ENCODE data around the gene CEP135. TPM values are rescaled to one million over a fixed set of nuclear protein-coding genes. Genes with fewer than 3 reads are reported as not detected.

The CEP135 gene
- total RNA-seq, 2 experiments from 2014 or later: 21.6 to 32.7 TPM

DNA sequence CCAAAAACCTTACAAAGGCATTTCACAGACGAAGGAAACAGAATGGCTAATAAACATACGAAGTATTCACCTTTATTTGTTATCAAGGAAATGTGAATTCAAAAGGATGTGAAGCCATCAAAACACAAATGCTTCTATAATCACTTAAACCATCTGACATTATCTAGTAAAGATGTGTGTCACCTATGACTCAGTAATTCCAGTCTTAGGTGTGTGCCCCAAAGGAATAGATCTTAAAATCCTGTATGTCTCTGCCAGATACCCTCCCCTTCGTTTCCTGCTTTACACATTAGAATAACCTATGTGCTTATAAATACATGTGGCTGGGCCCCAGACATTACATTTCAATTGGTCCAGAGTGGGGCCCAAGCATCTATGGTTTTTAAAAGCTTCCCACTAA is 41.8 kb upstream of the CEP135 start:
- no peak for DNase-seq (ENCODE audit: low spot score)
- Histone ChIP-seq H4K20me1 (ENCODE audit: insufficient read depth, low read length) (no peaks in the 10 kb centered on the region), H3K4me3 (ENCODE audit: low read depth, low read length, poor library complexity, severe bottlenecking) (no peak overlapping the region), H3K4me1 (ENCODE audit: insufficient read depth, low read length, poor library complexity, severe bottlenecking) (no peaks in the 10 kb centered on the region), H2AFZ (ENCODE audit: low read length) (no peak overlapping the region), H3K36me3 (ENCODE audit: insufficient read depth, low read length) (peaks cover 31% of the 10 kb centered on the region), H3K9me2 (ENCODE audit: insufficient read depth, low read length) (no peaks in the 10 kb centered on the region), H3K9me3 (ENCODE audit: low read length) (no peaks in the 10 kb centered on the region; the same call in 1 of the 2 replicates), H3K4me2 (ENCODE audit: low read length) (no peak overlapping the region), H3K79me2 (ENCODE audit: insufficient read depth, low read depth, low read length) (no peaks in the 10 kb centered on the region), H3K27ac (ENCODE audit: low read depth, low read length, poor library complexity, severe bottlenecking) (no peak overlapping the region)
- CTCF ChIA-PET (ENCODE audit: unreplicated experiment): no interaction called here
- no TSS peak for BruUV-seq (replicated peaks)
- intact Hi-C loops (cut with micrococcal nuclease; ENCODE audit: unreplicated experiment): no loop called here
- POLR2A ChIA-PET: no interaction called here
- no peak for TF ChIP-seq EZH2phosphoT487 (IDR thresholded peaks at IDR 0.05; ENCODE audit: borderline replicate concordance, low read depth, low read length)
- TF ChIP-seq, protein P1, sequence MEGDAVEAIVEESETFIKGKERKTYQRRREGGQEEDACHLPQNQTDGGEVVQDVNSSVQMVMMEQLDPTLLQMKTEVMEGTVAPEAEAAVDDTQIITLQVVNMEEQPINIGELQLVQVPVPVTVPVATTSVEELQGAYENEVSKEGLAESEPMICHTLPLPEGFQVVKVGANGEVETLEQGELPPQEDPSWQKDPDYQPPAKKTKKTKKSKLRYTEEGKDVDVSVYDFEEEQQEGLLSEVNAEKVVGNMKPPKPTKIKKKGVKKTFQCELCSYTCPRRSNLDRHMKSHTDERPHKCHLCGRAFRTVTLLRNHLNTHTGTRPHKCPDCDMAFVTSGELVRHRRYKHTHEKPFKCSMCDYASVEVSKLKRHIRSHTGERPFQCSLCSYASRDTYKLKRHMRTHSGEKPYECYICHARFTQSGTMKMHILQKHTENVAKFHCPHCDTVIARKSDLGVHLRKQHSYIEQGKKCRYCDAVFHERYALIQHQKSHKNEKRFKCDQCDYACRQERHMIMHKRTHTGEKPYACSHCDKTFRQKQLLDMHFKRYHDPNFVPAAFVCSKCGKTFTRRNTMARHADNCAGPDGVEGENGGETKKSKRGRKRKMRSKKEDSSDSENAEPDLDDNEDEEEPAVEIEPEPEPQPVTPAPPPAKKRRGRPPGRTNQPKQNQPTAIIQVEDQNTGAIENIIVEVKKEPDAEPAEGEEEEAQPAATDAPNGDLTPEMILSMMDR (conservative IDR thresholded peaks at IDR 0.05; ENCODE audit: low read length): no peak

DNA sequence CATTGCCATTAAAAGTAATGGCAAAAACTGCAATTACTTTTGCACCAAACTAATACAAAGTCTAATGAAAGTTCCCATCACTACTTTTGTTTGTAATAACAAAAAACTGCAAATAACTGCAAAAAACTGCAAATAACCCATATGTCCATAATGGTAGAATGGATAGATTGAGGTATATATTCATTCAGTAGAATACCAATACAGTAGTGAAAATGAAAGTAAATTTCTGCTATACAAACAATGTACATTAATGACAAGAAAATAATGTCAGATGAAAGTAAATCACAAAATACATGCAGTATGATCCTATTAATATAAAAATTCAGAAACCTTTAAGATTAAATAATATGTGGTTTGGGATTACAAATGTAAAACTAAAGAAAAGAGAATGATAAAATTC is 41.3 kb upstream of the CEP135 start:
- ChIA-PET POLR2A (no interaction called here), CTCF (ENCODE audit: unreplicated experiment) (no interaction called here)
- TF ChIP-seq EZH2phosphoT487 (IDR thresholded peaks at IDR 0.05; ENCODE audit: borderline replicate concordance, low read depth, low read length): no peak
- Histone ChIP-seq H3K4me2 (ENCODE audit: low read length) (no peak overlapping the region), H3K27ac (ENCODE audit: low read depth, low read length, poor library complexity, severe bottlenecking) (no peak overlapping the region), H3K4me3 (ENCODE audit: low read depth, low read length, poor library complexity, severe bottlenecking) (no peak overlapping the region), H3K9me3 (ENCODE audit: low read length) (no peaks in the 10 kb centered on the region; the same call in 1 of the 2 replicates), H3K4me1 (ENCODE audit: insufficient read depth, low read length, poor library complexity, severe bottlenecking) (no peaks in the 10 kb centered on the region), H4K20me1 (ENCODE audit: insufficient read depth, low read length) (no peaks in the 10 kb centered on the region), H3K79me2 (ENCODE audit: insufficient read depth, low read depth, low read length) (no peaks in the 10 kb centered on the region), H3K9me2 (ENCODE audit: insufficient read depth, low read length) (no peaks in the 10 kb centered on the region), H3K36me3 (ENCODE audit: insufficient read depth, low read length) (peaks cover 26% of the 10 kb centered on the region), H2AFZ (ENCODE audit: low read length) (no peak overlapping the region)
- DNase-seq (ENCODE audit: low spot score): no peak
- no TSS peak for BruUV-seq (replicated peaks)
- intact Hi-C loops (cut with micrococcal nuclease; ENCODE audit: unreplicated experiment): no loop called here

DNA sequence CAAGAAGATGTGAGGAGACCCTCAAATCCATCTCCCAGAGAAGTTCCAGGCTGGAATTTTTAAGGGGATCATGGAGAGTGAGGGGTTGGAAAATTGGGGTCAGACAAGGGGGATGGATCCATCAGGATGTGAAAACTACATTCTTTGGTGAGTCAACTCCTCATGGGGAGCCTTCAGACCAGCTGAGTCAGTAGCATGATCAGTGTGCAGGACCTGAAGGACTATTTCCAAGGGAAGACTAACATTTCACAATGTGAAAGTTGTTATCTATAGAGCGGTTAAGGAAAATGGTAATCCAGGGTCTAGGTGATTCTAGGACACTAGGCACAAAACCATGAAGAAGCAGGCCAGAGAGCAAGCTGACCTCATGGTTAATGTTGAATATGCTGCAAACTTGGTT is 38.6 kb upstream of the CEP135 start:
- CTCF ChIA-PET (ENCODE audit: unreplicated experiment): no interaction called here
- BruUV-seq (replicated peaks): no TSS peak

More for the DNA sequence above, 38.6 kb upstream of the CEP135 start:
- Histone ChIP-seq H3K27ac (ENCODE audit: low read depth, low read length, poor library complexity, severe bottlenecking) (no peak overlapping the region), H3K4me1 (ENCODE audit: insufficient read depth, low read length, poor library complexity, severe bottlenecking) (no peaks in the 10 kb centered on the region), H3K9me3 (ENCODE audit: low read length) (no peaks in the 10 kb centered on the region; the same call in 1 of the 2 replicates), H3K36me3 (ENCODE audit: insufficient read depth, low read length) (peaks cover 9% of the 10 kb centered on the region; the same call in 1 of the 2 replicates), H3K4me3 (ENCODE audit: low read depth, low read length, poor library complexity, severe bottlenecking) (no peak overlapping the region), H3K79me2 (ENCODE audit: insufficient read depth, low read depth, low read length) (no peaks in the 10 kb centered on the region), H4K20me1 (ENCODE audit: insufficient read depth, low read length) (no peaks in the 10 kb centered on the region), H3K9me2 (ENCODE audit: insufficient read depth, low read length) (no peaks in the 10 kb centered on the region), H3K4me2 (ENCODE audit: low read length) (no peak overlapping the region), H2AFZ (ENCODE audit: low read length) (no peak overlapping the region)
- intact Hi-C loops (cut with micrococcal nuclease; ENCODE audit: unreplicated experiment): no loop called here
- TF ChIP-seq, protein P1 (conservative IDR thresholded peaks at IDR 0.05; ENCODE audit: low read length): no peak
- POLR2A ChIA-PET: no interaction called here
- DNase-seq (ENCODE audit: low spot score): no peak

Data from OCI-LY7 (cell line).